GM12874 (cell line): ENCODE data around the gene SMARCA4.

Experiments
- TF ChIP-seq, protein P1 (sequence below): IDR thresholded peaks from 2 replicates; pipeline ENCODE4 v1.5.1; 2011; ENCODE audit warnings: low read depth, mild to moderate bottlenecking, control low read depth, low read length, moderate library complexity; ENCODE audit not compliant: insufficient read depth

SMARCA4 gene

DNA sequence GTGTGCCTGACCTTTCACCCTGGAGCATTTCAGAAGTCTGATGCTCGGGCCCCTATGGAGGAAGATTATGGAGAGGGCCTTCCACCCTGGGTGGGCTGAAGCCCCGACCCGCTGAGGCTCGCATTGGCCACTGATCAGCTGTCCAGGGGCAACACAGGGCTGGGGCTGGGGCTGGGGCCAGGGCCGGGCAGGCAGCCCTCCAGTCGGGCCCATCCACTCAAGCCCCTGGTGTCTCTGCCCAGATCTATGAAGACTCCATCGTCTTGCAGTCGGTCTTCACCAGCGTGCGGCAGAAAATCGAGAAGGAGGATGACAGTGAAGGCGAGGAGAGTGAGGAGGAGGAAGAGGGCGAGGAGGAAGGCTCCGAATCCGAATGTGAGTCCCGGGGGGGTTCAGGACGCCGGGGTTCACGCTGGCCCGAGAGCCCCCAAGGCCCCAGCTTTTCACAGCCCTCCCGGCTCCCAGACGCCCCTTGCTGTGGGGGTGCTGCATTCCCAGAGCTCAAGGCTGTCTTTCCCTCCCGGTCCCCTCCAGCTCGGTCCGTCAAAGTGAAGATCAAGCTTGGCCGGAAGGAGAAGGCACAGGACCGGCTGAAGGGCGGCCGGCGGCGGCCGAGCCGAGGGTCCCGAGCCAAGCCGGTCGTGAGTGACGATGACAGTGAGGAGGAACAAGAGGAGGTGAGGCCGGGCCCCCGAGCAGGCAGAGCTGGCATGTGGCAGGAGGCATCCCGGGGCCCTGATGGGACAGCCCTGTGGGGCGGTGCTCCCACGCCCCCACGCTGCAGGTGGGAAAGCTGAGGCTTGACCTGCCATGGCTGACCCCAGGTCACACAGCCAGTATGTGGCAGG is 98.9 kb downstream of the SMARCA4 start:
- TF ChIP-seq, protein P1, sequence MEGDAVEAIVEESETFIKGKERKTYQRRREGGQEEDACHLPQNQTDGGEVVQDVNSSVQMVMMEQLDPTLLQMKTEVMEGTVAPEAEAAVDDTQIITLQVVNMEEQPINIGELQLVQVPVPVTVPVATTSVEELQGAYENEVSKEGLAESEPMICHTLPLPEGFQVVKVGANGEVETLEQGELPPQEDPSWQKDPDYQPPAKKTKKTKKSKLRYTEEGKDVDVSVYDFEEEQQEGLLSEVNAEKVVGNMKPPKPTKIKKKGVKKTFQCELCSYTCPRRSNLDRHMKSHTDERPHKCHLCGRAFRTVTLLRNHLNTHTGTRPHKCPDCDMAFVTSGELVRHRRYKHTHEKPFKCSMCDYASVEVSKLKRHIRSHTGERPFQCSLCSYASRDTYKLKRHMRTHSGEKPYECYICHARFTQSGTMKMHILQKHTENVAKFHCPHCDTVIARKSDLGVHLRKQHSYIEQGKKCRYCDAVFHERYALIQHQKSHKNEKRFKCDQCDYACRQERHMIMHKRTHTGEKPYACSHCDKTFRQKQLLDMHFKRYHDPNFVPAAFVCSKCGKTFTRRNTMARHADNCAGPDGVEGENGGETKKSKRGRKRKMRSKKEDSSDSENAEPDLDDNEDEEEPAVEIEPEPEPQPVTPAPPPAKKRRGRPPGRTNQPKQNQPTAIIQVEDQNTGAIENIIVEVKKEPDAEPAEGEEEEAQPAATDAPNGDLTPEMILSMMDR = no peak

- TF ChIP-seq, protein P1 = no peak
Measured at GRCh38 chr19:11061952-11062351, 101.1 kb downstream of the SMARCA4 start.

- TF ChIP-seq, protein P1 = no peak
Measured at GRCh38 chr19:11063434-11063833, 102.6 kb downstream of the SMARCA4 start.

DNA sequence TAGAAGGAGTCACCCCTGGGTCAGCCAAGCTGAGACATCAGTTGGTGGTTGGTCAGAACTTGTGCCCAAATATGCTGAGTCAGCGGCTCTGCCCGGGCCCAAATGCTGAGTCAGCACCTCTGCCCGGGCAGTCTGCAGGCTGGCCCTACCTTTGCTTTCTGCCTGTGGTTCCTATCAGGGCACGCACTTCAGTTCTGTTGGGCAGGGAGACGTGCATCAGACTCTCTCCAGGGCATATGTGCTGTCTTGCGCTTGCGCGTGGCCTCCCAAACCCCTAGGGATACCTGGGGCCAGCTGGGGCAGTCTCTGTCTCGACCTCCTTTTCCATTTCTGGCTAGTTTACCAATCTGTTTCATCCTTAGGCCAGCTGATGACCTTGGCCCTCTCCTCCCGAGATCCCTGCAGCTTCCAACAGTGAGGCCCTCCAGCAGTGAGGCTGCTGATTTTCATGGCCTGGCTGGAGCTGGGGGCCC is 104.0 kb downstream of the SMARCA4 start:
- TF ChIP-seq, protein P1 = no peak

DNA sequence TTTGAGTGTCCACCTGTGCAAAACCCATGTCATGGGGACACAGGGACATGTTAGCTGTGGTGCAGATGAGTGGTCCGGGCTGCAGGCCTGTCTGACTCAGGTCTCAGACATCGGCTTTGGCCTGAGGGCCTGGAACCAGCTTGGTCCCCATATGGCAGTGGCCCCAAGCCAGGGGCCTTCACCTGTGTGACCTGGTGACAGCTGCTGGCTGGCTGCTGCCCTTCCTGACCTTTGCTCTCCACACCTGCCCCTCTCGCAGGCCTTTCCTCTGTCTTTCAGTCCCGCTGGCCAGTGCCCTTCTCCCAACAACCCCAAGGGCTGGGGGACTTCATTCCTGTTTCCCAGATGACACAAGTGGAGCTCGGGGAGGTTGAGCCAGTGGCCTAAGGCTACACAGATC is 105.5 kb downstream of the SMARCA4 start:
- TF ChIP-seq, protein P1 = no peak

DNA sequence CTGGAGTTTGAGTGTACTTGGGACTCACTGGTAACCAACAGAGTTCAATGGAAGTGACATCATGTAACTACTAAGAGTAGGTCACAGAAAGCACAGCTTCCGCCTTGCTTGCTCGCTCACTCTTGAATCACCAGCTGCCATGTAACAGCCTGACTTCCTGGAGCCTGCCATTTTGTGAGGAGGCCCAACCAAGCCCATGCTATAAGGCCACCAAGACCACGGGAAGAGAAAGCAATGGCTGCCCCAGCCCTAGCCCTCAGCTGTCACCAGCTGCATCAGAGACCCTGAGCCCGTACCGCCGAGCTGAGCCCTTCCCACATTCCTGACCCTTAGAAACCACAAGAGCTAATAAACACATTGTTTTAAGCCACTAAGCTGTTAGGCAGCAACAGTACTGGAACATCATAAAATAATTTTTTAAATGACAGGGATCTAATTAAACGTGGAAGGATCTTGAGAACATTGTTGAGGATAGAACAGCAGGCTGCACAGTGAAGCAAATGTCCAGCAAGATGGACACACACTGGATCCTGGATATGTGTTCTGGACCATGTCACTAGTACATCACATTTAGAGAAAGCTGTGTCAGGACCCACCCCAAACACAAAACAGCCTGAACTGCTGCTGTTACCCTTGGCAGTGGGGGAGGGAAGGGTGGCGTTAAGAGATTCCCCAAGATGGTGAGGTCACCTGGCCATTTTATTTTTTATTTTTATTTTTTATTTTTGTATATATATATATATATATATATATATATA is 106.7 kb downstream of the SMARCA4 start:
- TF ChIP-seq, protein P1 = no peak

- TF ChIP-seq, protein P1 = no peak
Measured at GRCh38 chr19:11069561-11069960, 108.7 kb downstream of the SMARCA4 start.
